Subcutaneous adipose tissue (tissue), 4 donors: ENCODE data around the gene DIRAS2. TPM values are rescaled to one million over a fixed set of nuclear protein-coding genes. Genes with fewer than 3 reads are reported as not detected.

Experiments used
- CTCF ChIP-seq: fragments of 450-650 bp; IDR thresholded peaks from one replicate; pipeline ENCODE4 v1.5.1; 2016; ENCODE audit warnings: low read depth, mild to moderate bottlenecking, control low read depth, antibody characterized with exemption, moderate library complexity
- total RNA-seq, 4 donors: library from RNA; depleted of rRNA; stranded (reverse); fragments of >200 nt; gene quantifications; one replicate each; pipeline ENCODE4 v1.1.0, GENCODE V29; 2016

Gene DIRAS2
- total RNA-seq, 4 donors from 2014 or later = 0.34 to 0.44 TPM; not detected in 2

- no peak for TF ChIP-seq CTCF
Observed at GRCh38 chr9:90580576-90580975, 62.0 kb downstream of the DIRAS2 start.

- no peak for TF ChIP-seq CTCF
Observed at GRCh38 chr9:90579181-90579580, 63.4 kb downstream of the DIRAS2 start.

- no peak for TF ChIP-seq CTCF
Observed at GRCh38 chr9:90578126-90578815, 64.4 kb downstream of the DIRAS2 start.

- no peak for TF ChIP-seq CTCF
Observed at GRCh38 chr9:90569511-90569910, 73.1 kb downstream of the DIRAS2 start.

- TF ChIP-seq CTCF = no peak
Observed at GRCh38 chr9:90568667-90569066, 74.0 kb downstream of the DIRAS2 start.

GRCh38 chr9:90562229-90562628, 80.4 kb downstream of the DIRAS2 start:
- TF ChIP-seq CTCF = no peak

Other genes starting within 250 kb of the DIRAS2 start
- gene SYK, start 159.0 kb upstream of the DIRAS2 start, total RNA-seq = 10 to 100 TPM; 10.2 to 72.4 (median 25.9) TPM